Stimulated activated naive CD8-positive, alpha-beta T cell treated with anti-CD3 and anti-CD28 coated beads, Interleukin-15, Interleukin-2, amounts not matched to agents 100 ng/mL and 50 ng/mL, for 24 hours (primary cell): Measurements from ENCODE around the gene MYLK4.

Experiments
- H3K27ac Mint-ChIP-seq: one replicate; pipeline ENCODE4 v1.8.0; 2021; ENCODE audit warnings: mild to moderate bottlenecking, mixed read lengths
- H3K27me3 Mint-ChIP-seq: one replicate; pipeline ENCODE4 v1.8.0; 2021; ENCODE audit warnings: mixed read lengths
- H3K36me3 Mint-ChIP-seq: one replicate; pipeline ENCODE4 v1.8.0; 2021; ENCODE audit warnings: low read depth, mixed read lengths
- H3K4me1 Mint-ChIP-seq: one replicate; pipeline ENCODE4 v1.8.0; 2021; ENCODE audit warnings: low read depth, mixed read lengths
- H3K4me3 Mint-ChIP-seq: one replicate; pipeline ENCODE4 v1.8.0; 2021; ENCODE audit warnings: mild to moderate bottlenecking, mixed read lengths
- H3K9me3 Mint-ChIP-seq: one replicate; pipeline ENCODE4 v1.8.0; 2021; ENCODE audit warnings: mixed read lengths

The MYLK4 gene

GRCh38 chr6:2718334-2719092 lies 32.2 kb downstream of the MYLK4 start:
- no peak overlapping the region for H3K4me3 Mint-ChIP-seq
- peaks cover 12% of the 10 kb centered on the region for H3K9me3 Mint-ChIP-seq
- no peaks in the 10 kb centered on the region for H3K36me3 Mint-ChIP-seq
- no peak overlapping the region for H3K27ac Mint-ChIP-seq
- peaks cover 6% of the 10 kb centered on the region for H3K4me1 Mint-ChIP-seq
- H3K27me3 Mint-ChIP-seq: no peaks in the 10 kb centered on the region

GRCh38 chr6:2716936-2717700 lies 33.6 kb downstream of the MYLK4 start:
- Mint-ChIP-seq H3K27ac (no peak overlapping the region), H3K36me3 (no peaks in the 10 kb centered on the region), H3K9me3 (peaks cover 8% of the 10 kb centered on the region), H3K27me3 (no peaks in the 10 kb centered on the region), H3K4me1 (peaks cover 6% of the 10 kb centered on the region), H3K4me3 (no peak overlapping the region)

GRCh38 chr6:2715737-2716136 lies 35.0 kb downstream of the MYLK4 start:
- H3K4me1 Mint-ChIP-seq: peaks cover 6% of the 10 kb centered on the region
- no peak overlapping the region for H3K27ac Mint-ChIP-seq
- no peak overlapping the region for H3K4me3 Mint-ChIP-seq
- H3K36me3 Mint-ChIP-seq: no peaks in the 10 kb centered on the region
- H3K27me3 Mint-ChIP-seq: no peaks in the 10 kb centered on the region
- H3K9me3 Mint-ChIP-seq: peaks cover 12% of the 10 kb centered on the region

- no peak overlapping the region for H3K4me3 Mint-ChIP-seq
- peaks cover 23% of the 10 kb centered on the region for H3K9me3 Mint-ChIP-seq
- H3K27me3 Mint-ChIP-seq: peaks cover 5% of the 10 kb centered on the region
- H3K36me3 Mint-ChIP-seq: peaks cover 6% of the 10 kb centered on the region
- no peak overlapping the region for H3K27ac Mint-ChIP-seq
- peaks cover 6% of the 10 kb centered on the region for H3K4me1 Mint-ChIP-seq
Observed at GRCh38 chr6:2714111-2714895, 36.4 kb downstream of the MYLK4 start.

GRCh38 chr6:2713473-2714110 lies 37.1 kb downstream of the MYLK4 start:
- H3K36me3 Mint-ChIP-seq: peaks cover 6% of the 10 kb centered on the region
- peaks cover 5% of the 10 kb centered on the region for H3K27me3 Mint-ChIP-seq
- no peak overlapping the region for H3K4me3 Mint-ChIP-seq
- H3K4me1 Mint-ChIP-seq: no peaks in the 10 kb centered on the region
- H3K27ac Mint-ChIP-seq: no peak overlapping the region
- H3K9me3 Mint-ChIP-seq: peaks cover 28% of the 10 kb centered on the region

- Mint-ChIP-seq H3K4me1 (no peaks in the 10 kb centered on the region), H3K9me3 (peaks cover 28% of the 10 kb centered on the region), H3K27me3 (peaks cover 5% of the 10 kb centered on the region), H3K36me3 (peaks cover 6% of the 10 kb centered on the region), H3K27ac (no peak overlapping the region), H3K4me3 (no peak overlapping the region)
Observed at GRCh38 chr6:2712102-2712501, 38.6 kb downstream of the MYLK4 start.

- H3K4me3 Mint-ChIP-seq: no peak overlapping the region
- H3K36me3 Mint-ChIP-seq: peaks cover 6% of the 10 kb centered on the region
- peaks cover 5% of the 10 kb centered on the region for H3K27me3 Mint-ChIP-seq
Observed at GRCh38 chr6:2710412-2710811, 40.3 kb downstream of the MYLK4 start.

GRCh38 chr6:2708456-2708855 lies 42.3 kb downstream of the MYLK4 start:
- peaks cover 5% of the 10 kb centered on the region for H3K27me3 Mint-ChIP-seq
- H3K36me3 Mint-ChIP-seq: peaks cover 6% of the 10 kb centered on the region
- no peaks in the 10 kb centered on the region for H3K4me1 Mint-ChIP-seq

More at GRCh38 chr6:2710412-2710811, 40.3 kb downstream of the MYLK4 start:
- H3K27ac Mint-ChIP-seq: no peak overlapping the region
- H3K4me1 Mint-ChIP-seq: no peaks in the 10 kb centered on the region
- H3K9me3 Mint-ChIP-seq: peaks cover 28% of the 10 kb centered on the region

GRCh38 chr6:2706558-2706957 lies 44.2 kb downstream of the MYLK4 start:
- H3K4me3 Mint-ChIP-seq: no peak overlapping the region
- peaks cover 6% of the 10 kb centered on the region for H3K36me3 Mint-ChIP-seq

More at GRCh38 chr6:2708456-2708855, 42.3 kb downstream of the MYLK4 start:
- Mint-ChIP-seq H3K27ac (no peak overlapping the region), H3K9me3 (peaks cover 28% of the 10 kb centered on the region), H3K4me3 (no peak overlapping the region)

GRCh38 chr6:2705256-2705655 lies 45.5 kb downstream of the MYLK4 start:
- Mint-ChIP-seq H3K9me3 (peaks cover 12% of the 10 kb centered on the region), H3K4me1 (no peaks in the 10 kb centered on the region), H3K27me3 (peaks cover 2% of the 10 kb centered on the region), H3K36me3 (peaks cover 2% of the 10 kb centered on the region), H3K27ac (no peak overlapping the region), H3K4me3 (no peak overlapping the region)

More at GRCh38 chr6:2706558-2706957, 44.2 kb downstream of the MYLK4 start:
- peaks cover 5% of the 10 kb centered on the region for H3K27me3 Mint-ChIP-seq
- peaks cover 23% of the 10 kb centered on the region for H3K9me3 Mint-ChIP-seq
- no peaks in the 10 kb centered on the region for H3K4me1 Mint-ChIP-seq
- H3K27ac Mint-ChIP-seq: no peak overlapping the region

GRCh38 chr6:2697291-2697690 lies 53.4 kb downstream of the MYLK4 start:
- H3K27me3 Mint-ChIP-seq: peaks cover 3% of the 10 kb centered on the region
- H3K36me3 Mint-ChIP-seq: no peaks in the 10 kb centered on the region
- no peaks in the 10 kb centered on the region for H3K4me1 Mint-ChIP-seq
- no peaks in the 10 kb centered on the region for H3K9me3 Mint-ChIP-seq
- no peak overlapping the region for H3K27ac Mint-ChIP-seq
- no peak overlapping the region for H3K4me3 Mint-ChIP-seq

GRCh38 chr6:2695454-2696095 lies 55.1 kb downstream of the MYLK4 start:
- no peak overlapping the region for H3K4me3 Mint-ChIP-seq
- no peaks in the 10 kb centered on the region for H3K4me1 Mint-ChIP-seq
- no peaks in the 10 kb centered on the region for H3K36me3 Mint-ChIP-seq
- H3K9me3 Mint-ChIP-seq: no peaks in the 10 kb centered on the region
- H3K27me3 Mint-ChIP-seq: peaks cover 3% of the 10 kb centered on the region
- no peak overlapping the region for H3K27ac Mint-ChIP-seq

GRCh38 chr6:2693231-2693630 lies 57.5 kb downstream of the MYLK4 start:
- H3K4me1 Mint-ChIP-seq: no peaks in the 10 kb centered on the region
- H3K4me3 Mint-ChIP-seq: no peak overlapping the region
- H3K9me3 Mint-ChIP-seq: no peaks in the 10 kb centered on the region
- no peaks in the 10 kb centered on the region for H3K27me3 Mint-ChIP-seq
- H3K27ac Mint-ChIP-seq: no peak overlapping the region
- H3K36me3 Mint-ChIP-seq: no peaks in the 10 kb centered on the region

GRCh38 chr6:2688401-2689064 lies 62.2 kb downstream of the MYLK4 start:
- no peak overlapping the region for H3K27ac Mint-ChIP-seq
- no peak overlapping the region for H3K4me3 Mint-ChIP-seq
- H3K4me1 Mint-ChIP-seq: no peaks in the 10 kb centered on the region
- no peaks in the 10 kb centered on the region for H3K36me3 Mint-ChIP-seq
- H3K9me3 Mint-ChIP-seq: no peaks in the 10 kb centered on the region
- no peaks in the 10 kb centered on the region for H3K27me3 Mint-ChIP-seq
